ENCODE results near the gene FCER2. TPM values are rescaled to one million over a fixed set of nuclear protein-coding genes. Genes with fewer than 3 reads are reported as not detected.

The FCER2 gene
- total RNA-seq, 1 experiment from 2014 or later: not detected

- no peak overlapping the region for H2BK20ac ChIP-seq (ENCODE audit: low read depth, low read length, poor library complexity, severe bottlenecking)
- H3T11ph ChIP-seq (ENCODE audit: low read length): no peak overlapping the region
- H3K18ac ChIP-seq (ENCODE audit: insufficient read length, low read depth, low read length): no peak overlapping the region
- H4K20me1 ChIP-seq (ENCODE audit: control insufficient read depth, insufficient read depth, insufficient read length): no peaks in the 10 kb centered on the region
- H3K9ac ChIP-seq (ENCODE audit: extremely low read depth, insufficient read length, low read length): no peak overlapping the region
- H3K36me3 Mint-ChIP-seq (ENCODE audit: insufficient read depth in 1 of 3, low read depth in 3 of 3): no peaks in the 10 kb centered on the region
- no peak overlapping the region for H4K5ac ChIP-seq (ENCODE audit: insufficient read length, low read depth, low read length)
- no peak overlapping the region for H3K14ac ChIP-seq (ENCODE audit: insufficient read depth, low read length)
- DNase-seq: no peak
- peaks cover 4% of the 10 kb centered on the region in 2 experiments for H3K4me1 Mint-ChIP-seq
- no peak overlapping the region for H3K4me2 ChIP-seq (ENCODE audit: insufficient read depth, insufficient read length, low read length)
- H3K27me3 Mint-ChIP-seq (ENCODE audit: low read depth): peaks cover 79% of the 10 kb centered on the region
- H3K56ac ChIP-seq (ENCODE audit: insufficient read length, low read depth, low read length): no peak overlapping the region
- no peak overlapping the region for H2AK5ac ChIP-seq (ENCODE audit: insufficient read length, low read length)
- no peak overlapping the region for H4K91ac ChIP-seq (ENCODE audit: insufficient read length, low read depth, low read length)
- H2AFZ ChIP-seq (ENCODE audit: low read length): no peak overlapping the region
- no peaks in the 10 kb centered on the region for H3K9me3 ChIP-seq (ENCODE audit: control insufficient read depth, low read depth, low read length)
- no peak overlapping the region for H2BK12ac ChIP-seq (ENCODE audit: insufficient read length, low read depth, low read length)
- no peak for TF ChIP-seq CTCF (conservative IDR thresholded peaks at IDR 0.05)
- WGBS (ENCODE audit: extremely low coverage, insufficient read length, low lambda C conversion rate): no CpG with 5 or more reads among the region's 7 CpGs
- H3K4me1 ChIP-seq (ENCODE audit: insufficient read depth, low read length): no peaks in the 10 kb centered on the region; the same call in 1 of the 2 replicates
- no peaks in the 10 kb centered on the region for H3K27me3 ChIP-seq (ENCODE audit: insufficient read depth, low read length)
- no peak overlapping the region for H2BK120ac ChIP-seq (ENCODE audit: low read depth, low read length, poor library complexity, severe bottlenecking)
- no peak overlapping the region for H3K4me3 Mint-ChIP-seq
- H3K79me2 ChIP-seq (ENCODE audit: insufficient read depth, low read length): no peaks in the 10 kb centered on the region
- H3K27ac ChIP-seq (ENCODE audit: insufficient read length, low read depth, low read length): no peak overlapping the region
- H2BK15ac ChIP-seq (ENCODE audit: low read depth, low read length): no peak overlapping the region
- no peak overlapping the region for H3K23ac ChIP-seq (ENCODE audit: insufficient read length, low read depth, low read length)
- no peak overlapping the region for H3K4ac ChIP-seq (ENCODE audit: low read depth, low read length)
- no peaks in the 10 kb centered on the region for H3K23me2 ChIP-seq (ENCODE audit: insufficient read length, low read depth, low read length, poor library complexity, severe bottlenecking)
- H2BK5ac ChIP-seq (ENCODE audit: insufficient read length, low read length): no peak overlapping the region
- H3K27ac Mint-ChIP-seq: no peak overlapping the region
- H3K79me1 ChIP-seq (ENCODE audit: insufficient read depth, low read depth, low read length, poor library complexity, severe bottlenecking): no peaks in the 10 kb centered on the region
- no peak overlapping the region for H4K8ac ChIP-seq (replicated peaks; ENCODE audit: insufficient read length, low read depth, low read length)
- no peaks in the 10 kb centered on the region for H3K9me3 Mint-ChIP-seq
These were observed 36.1 kb upstream of the FCER2 start for GRCh38 chr19:7738023-7738422.
